Activated CD4-positive, alpha-beta T cell treated with anti-CD3 and anti-CD28 coated beads, Interleukin-2, amount 10 ng/mL, durations not matched to agents 24 days and 14 days (primary cell): Measurements from ENCODE around the gene RGS17. TPM values are rescaled to one million over a fixed set of nuclear protein-coding genes. Genes with fewer than 3 reads are reported as not detected.
"Not testable (repeated sequence)": the region's sequence is repeated elsewhere in the genome, so short reads cannot be mapped to it uniquely, and the experiment has no call there.

ENCODE experiments used
- DNase-seq: peaks from one replicate; pipeline ENCODE4 v3.0.0; 2022
- H3K27ac Mint-ChIP-seq: one replicate; pipeline ENCODE4 v1.8.0; 2022; ENCODE audit warnings: mild to moderate bottlenecking, mixed read lengths
- H3K27me3 Mint-ChIP-seq: one replicate; pipeline ENCODE4 v1.8.0; 2022; ENCODE audit warnings: mixed read lengths
- H3K36me3 Mint-ChIP-seq: one replicate; pipeline ENCODE4 v1.8.0; 2022; ENCODE audit warnings: low read depth, mild to moderate bottlenecking, mixed read lengths
- H3K4me1 Mint-ChIP-seq: one replicate; pipeline ENCODE4 v1.8.0; 2021; ENCODE audit warnings: mixed read lengths
- H3K4me3 Mint-ChIP-seq: one replicate; pipeline ENCODE4 v1.8.0; 2022; ENCODE audit warnings: mild to moderate bottlenecking, moderate library complexity, mixed read lengths
- H3K9me3 Mint-ChIP-seq: one replicate; pipeline ENCODE4 v1.8.0; 2021; ENCODE audit warnings: mixed read lengths
- intact Hi-C: fragments of 100-400 bp; cut with micrococcal nuclease; formaldehyde crosslinking; loops from one replicate; pipeline ENCODE4 v1.15.1; 2023
- total RNA-seq: library from RNA; stranded (reverse); gene quantifications from 2 replicates; pipeline ENCODE4 v1.2.3, GENCODE V29; 2022

The RGS17 gene
- total RNA-seq, 1 donor from 2014 or later, result not detected

DNA sequence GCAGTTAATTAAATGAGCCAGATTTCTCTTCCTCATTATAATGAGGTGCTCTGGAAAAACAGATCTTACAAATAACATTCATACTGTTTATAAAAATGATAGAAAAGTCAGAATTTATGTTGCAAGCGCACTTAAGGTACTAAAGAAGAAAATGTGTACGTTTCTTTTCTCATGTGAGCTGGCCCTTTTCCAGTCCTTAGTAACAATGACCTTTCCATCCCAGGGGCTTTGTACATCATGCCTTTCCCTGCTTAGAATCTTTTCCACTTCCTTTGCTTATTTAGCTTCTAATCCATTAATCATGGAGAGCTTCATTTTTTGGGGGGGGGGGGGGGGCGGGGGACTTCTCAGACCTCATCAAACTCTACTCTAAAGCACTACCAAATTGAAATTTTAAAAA is 153.0 kb downstream of the RGS17 start:
- intact Hi-C loops, result no loop called here
- H3K36me3 Mint-ChIP-seq, result peaks cover 59% of the 10 kb centered on the region

GRCh38 chr6:152977556-152977955 is 153.5 kb downstream of the RGS17 start:
- Mint-ChIP-seq H3K36me3 (peaks cover 64% of the 10 kb centered on the region), H3K4me3 (peak overlapping the region; percentile 41), H3K27ac (no peak overlapping the region), H3K4me1 (peaks cover 66% of the 10 kb centered on the region), H3K27me3 (no peaks in the 10 kb centered on the region), H3K9me3 (no peaks in the 10 kb centered on the region)
- no peak for DNase-seq
- intact Hi-C loops, result no loop called here

More for the DNA sequence above, 153.0 kb downstream of the RGS17 start:
- Mint-ChIP-seq H3K27me3 (no peaks in the 10 kb centered on the region), H3K27ac (no peak overlapping the region), H3K9me3 (no peaks in the 10 kb centered on the region), H3K4me3 (peak overlapping the region; percentile 39), H3K4me1 (peaks cover 66% of the 10 kb centered on the region)
- DNase-seq, result no peak

DNA sequence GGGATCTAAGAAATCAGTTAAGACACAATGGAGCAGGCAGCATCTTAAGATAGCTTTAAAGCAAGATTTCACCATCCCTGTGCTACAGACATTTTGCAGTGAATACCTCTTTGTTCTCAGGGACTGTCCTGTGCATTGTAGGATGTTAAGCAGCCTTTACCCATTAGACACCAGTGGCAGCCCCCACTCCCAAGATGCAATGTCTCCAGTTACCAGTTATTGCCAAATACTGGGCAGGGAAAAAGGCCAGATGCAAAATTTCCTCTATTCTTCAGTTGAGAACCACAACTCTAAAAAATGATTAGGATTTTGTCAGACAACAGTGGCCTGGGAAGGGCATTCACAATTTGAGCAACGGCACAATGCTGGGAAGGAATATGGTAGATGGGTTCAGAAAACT is 154.3 kb downstream of the RGS17 start:
- no peak for DNase-seq
- peaks cover 67% of the 10 kb centered on the region for H3K36me3 Mint-ChIP-seq
- H3K9me3 Mint-ChIP-seq, result no peaks in the 10 kb centered on the region
- peak overlapping the region; percentile 41 for H3K4me3 Mint-ChIP-seq
- intact Hi-C loops, result no loop called here
- H3K27me3 Mint-ChIP-seq, result no peaks in the 10 kb centered on the region
- H3K4me1 Mint-ChIP-seq, result peaks cover 63% of the 10 kb centered on the region
- peak overlapping the region; percentile 64 for H3K27ac Mint-ChIP-seq

- Mint-ChIP-seq H3K27me3 (no peaks in the 10 kb centered on the region), H3K4me1 (peaks cover 55% of the 10 kb centered on the region), H3K27ac (peak overlapping the region; percentile 76), H3K36me3 (peaks cover 66% of the 10 kb centered on the region), H3K9me3 (no peaks in the 10 kb centered on the region), H3K4me3 (peak overlapping the region; percentile 78)
- intact Hi-C loops, result no loop called here
- peak; percentile 73 for DNase-seq
These were observed 155.7 kb downstream of the RGS17 start for GRCh38 chr6:152975204-152975915.

- DNase-seq, result no peak
- Mint-ChIP-seq H3K27ac (peak overlapping the region; percentile 20), H3K36me3 (peaks cover 73% of the 10 kb centered on the region), H3K27me3 (no peaks in the 10 kb centered on the region), H3K9me3 (peaks cover 3% of the 10 kb centered on the region), H3K4me1 (peaks cover 45% of the 10 kb centered on the region), H3K4me3 (peak overlapping the region; percentile 51)
- intact Hi-C loops, result loop anchor here (5.0 kb wide), 1 partner anchor 33 kb away; no protein-coding TSS in a partner anchor
These were observed 157.2 kb downstream of the RGS17 start for GRCh38 chr6:152973916-152974315.

GRCh38 chr6:152969688-152970418 is 161.2 kb downstream of the RGS17 start:
- no peak overlapping the region for H3K4me3 Mint-ChIP-seq
- peaks cover 14% of the 10 kb centered on the region for H3K9me3 Mint-ChIP-seq
- H3K36me3 Mint-ChIP-seq, result peaks cover 56% of the 10 kb centered on the region
- intact Hi-C loops, result loop anchor here (5.0 kb wide), 1 partner anchor 37 kb away; no protein-coding TSS in a partner anchor
- H3K27ac Mint-ChIP-seq, result no peak overlapping the region
- H3K4me1 Mint-ChIP-seq, result peaks cover 10% of the 10 kb centered on the region
- H3K27me3 Mint-ChIP-seq, result peaks cover 11% of the 10 kb centered on the region
- peak; percentile 39 for DNase-seq

DNA sequence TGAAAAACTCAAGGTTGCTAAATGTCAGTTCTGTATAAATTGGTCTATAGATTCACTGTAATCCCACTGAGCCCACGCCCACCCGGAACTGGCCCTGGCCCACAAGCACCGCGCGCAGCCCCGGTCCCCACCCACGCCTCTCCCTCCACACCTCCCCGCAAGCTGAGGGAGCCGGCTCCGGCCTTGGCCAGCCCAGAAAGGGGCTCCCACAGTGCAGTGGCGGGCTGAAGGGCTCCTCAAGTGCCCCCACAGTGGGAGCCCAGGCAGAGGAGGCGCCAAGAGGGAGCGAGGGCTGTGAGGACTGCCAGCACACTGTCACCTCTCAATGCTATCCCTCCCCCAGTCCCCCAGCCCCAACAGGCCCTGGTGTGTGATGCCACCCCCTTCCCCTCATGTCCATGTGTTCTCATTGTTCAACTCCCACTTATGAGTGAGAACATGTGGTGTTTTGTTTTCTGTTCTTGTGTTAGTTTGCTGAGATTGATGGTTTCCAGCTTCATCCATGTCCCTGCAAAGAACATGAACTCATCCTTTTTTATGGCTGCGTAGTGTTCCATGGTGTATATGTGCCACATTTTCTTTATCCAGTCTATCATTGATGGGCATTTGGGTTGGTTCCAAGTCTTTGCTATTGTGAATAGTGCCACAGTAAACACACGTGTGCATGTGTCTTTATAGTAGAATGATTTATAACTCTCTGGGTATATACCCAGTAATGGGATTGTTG is 164.8 kb downstream of the RGS17 start:
- H3K27me3 Mint-ChIP-seq, result peaks cover 33% of the 10 kb centered on the region
- peaks cover 26% of the 10 kb centered on the region for H3K36me3 Mint-ChIP-seq
- H3K9me3 Mint-ChIP-seq, result peaks cover 14% of the 10 kb centered on the region
- H3K27ac Mint-ChIP-seq, H3K4me1 Mint-ChIP-seq, H3K4me3 Mint-ChIP-seq, intact Hi-C loops: not testable (repeated sequence)
- peak; percentile 45 for DNase-seq

DNA sequence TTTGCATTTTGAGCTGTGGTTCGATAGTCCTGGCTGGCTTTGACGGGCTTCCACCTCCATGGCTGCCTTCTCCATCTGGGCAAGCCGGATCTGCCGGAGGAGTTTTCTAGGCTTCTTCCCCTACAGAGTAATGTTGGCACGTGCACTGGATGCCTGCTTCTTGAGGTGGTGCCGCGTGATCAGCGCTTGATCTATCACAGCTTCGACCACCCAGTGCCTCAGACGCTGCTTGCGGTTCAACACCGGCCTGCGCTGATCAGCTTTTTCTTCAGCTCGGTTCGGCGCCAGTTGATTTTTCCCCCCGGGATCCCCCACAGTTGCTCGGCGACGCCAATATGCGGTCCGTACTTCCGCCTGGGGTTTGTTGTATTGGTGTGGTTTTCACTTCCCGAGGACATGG is 171.7 kb downstream of the RGS17 start:
- Mint-ChIP-seq H3K27ac (no peak overlapping the region), H3K27me3 (peaks cover 23% of the 10 kb centered on the region), H3K9me3 (no peaks in the 10 kb centered on the region), H3K4me3 (no peak overlapping the region), H3K4me1 (no peaks in the 10 kb centered on the region), H3K36me3 (no peaks in the 10 kb centered on the region)
- DNase-seq, result peak; percentile 42
- intact Hi-C loops, result no loop called here

DNA sequence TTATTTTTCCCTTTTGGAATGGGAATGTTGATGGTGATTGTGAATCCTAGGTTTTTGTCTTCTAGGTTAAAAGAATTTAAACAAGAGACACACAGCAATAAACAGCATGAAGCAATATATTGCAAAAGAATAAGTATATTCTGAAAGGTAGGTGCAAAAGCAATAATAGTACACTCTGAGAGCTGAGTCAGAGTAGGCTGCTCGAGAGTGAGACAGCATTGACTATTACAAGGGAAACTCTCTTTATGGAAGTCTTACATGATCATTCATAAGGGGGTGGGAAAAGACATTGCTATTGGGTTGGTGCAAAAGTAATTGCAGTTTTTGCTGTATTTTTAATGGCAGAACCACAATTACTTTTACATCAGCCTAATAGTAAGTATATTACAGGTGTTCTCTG is 173.3 kb downstream of the RGS17 start:
- Mint-ChIP-seq H3K27ac (no peak overlapping the region), H3K9me3 (no peaks in the 10 kb centered on the region), H3K4me3 (no peak overlapping the region), H3K27me3 (peaks cover 20% of the 10 kb centered on the region), H3K4me1 (no peaks in the 10 kb centered on the region), H3K36me3 (no peaks in the 10 kb centered on the region)
- DNase-seq, result no peak
- intact Hi-C loops, result no loop called here

Other genes with a start within 250 kb of the RGS17 start
- 34.9 and 36.4 TPM in 2 replicates for gene FBXO5, start 148.2 kb downstream of the RGS17 start, total RNA-seq
- gene MTRF1L, start 128.6 kb downstream of the RGS17 start, total RNA-seq, result 20.6 and 21.3 TPM in 2 replicates